ENCODE results near the gene LPP.

GRCh38 chr3:188149587-188149986 is 4.4 kb upstream of the LPP start:
- TF ChIP-seq CTCF (IDR thresholded peaks at IDR 0.05; ENCODE audit: insufficient read depth, low read length, poor library complexity, severe bottlenecking) (no peak), EZH2phosphoT487 (conservative IDR thresholded peaks at IDR 0.05; ENCODE audit: low read length) (no peak)

Data from SU-DHL-6 (cell line).